ENCODE data around the gene VRTN.
"Not testable (repeated sequence)": the region's sequence is repeated elsewhere in the genome, so short reads cannot be mapped to it uniquely, and the experiment has no call there.

VRTN gene

DNA sequence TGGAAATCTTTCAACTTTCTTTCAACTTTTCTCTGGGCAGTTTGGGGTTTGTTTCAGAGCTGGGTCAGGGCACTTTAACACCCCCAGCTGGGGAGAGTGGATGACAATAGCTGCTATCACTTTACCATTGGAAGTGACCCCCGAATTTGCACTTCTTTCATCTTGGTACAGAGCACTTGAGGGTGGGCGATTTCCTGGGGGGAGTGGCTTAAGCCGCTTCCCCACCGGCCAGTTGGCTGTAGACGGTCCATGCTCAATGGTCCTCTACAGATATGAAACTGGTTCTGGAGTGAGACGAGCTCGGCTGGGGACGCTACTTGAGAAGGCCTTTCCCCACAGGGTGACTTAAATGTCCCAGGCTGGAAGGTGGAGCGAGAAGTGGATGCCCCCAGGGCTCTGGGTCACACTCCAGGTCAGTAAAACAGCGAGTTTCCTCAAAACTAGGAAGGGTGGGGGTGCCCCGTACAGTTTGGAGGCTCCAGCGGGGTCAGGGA is at the start of gene VRTN:
TSS of gene VRTN (plus strand) at position 231 of the 494 bp plus-strand sequence. CDS start 8,313 bp downstream, outside the sequence.
- no peak for DNase-seq

GRCh38 chr14:74299061-74299545 is 49.2 kb upstream of the VRTN start:
- DNase-seq = peak; percentile 25 to 48

DNA sequence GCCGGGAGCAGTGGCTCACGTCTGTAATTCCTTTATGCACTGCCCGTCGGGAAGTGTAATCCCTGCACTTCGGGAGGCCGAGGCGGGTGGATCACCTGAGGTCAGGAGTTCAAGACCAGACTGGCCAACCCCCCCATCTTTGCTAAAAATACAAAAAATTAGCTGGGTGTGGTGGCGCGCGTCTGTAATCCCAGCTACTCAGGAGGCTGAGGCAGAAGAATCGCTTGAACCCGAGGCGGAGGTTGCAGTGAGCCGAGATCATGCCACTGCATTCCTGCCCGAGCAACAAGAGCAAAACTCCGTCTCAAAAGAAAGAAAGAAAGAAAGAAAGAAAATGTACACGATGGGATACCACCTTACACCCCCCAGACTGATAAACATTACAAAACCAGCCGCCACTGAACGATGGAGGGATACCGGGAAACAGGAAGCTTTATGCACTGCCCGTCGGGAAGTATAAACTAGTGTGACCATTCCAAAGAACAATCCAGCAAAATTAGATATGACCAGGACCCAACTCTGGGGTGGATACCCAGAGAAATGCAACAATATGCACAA is 46.6 kb upstream of the VRTN start:
- DNase-seq = peak in 1 of 2 experiments; percentile 29

GRCh38 chr14:74302152-74302628 is 46.1 kb upstream of the VRTN start:
- DNase-seq = no peak

DNA sequence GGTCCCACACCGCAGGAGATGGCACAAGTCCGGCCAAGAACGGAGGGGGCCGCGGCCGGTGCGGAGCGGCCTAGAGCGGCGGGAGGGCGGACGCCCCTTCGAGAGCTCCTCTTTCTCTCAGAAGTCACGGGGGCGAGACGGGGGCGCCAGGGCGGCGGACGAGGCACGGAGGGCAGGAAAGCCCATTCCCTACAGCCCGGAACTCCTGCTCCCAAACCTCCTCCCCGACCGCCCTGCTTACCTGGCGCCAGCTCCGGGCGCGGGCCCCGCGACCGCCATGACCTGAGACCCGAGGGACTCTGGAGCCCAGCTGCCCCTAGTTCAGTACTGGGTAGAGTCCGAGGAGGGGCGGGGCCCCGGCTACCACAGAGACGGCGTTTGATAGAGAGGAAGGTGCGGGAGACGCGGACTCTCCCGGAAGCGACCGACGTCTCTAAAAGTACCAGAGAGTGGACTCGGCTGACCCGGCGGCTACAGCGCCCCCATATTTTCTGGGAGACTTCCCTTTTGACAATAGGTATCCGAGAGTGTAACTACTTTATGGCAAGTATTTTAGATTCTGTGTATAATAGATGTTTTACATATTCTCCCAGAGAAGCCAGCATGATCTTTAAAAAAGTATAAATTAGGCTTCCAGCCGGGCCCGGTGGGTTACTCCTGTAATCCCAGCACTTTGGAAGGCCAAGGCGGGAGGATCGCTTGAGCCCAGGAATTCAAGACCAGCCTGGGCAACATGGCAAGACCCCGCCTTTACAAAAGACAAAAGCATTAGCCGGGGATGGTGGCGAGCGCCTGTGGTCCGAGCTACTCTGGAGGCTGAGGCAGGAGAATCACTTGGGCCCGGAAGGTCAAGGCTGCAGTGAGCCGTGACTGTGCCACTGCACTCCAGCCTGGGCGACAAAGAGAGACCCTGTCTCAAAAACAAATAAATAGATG is 45.4 kb upstream of the VRTN start, which contains the start of gene ABCD4:
TSS of gene ABCD4 (minus strand) at position 301 of the 936 bp plus-strand sequence. CDS start at position 279, 22 bp downstream.
- peak; percentile 92 to 93 for DNase-seq

DNA sequence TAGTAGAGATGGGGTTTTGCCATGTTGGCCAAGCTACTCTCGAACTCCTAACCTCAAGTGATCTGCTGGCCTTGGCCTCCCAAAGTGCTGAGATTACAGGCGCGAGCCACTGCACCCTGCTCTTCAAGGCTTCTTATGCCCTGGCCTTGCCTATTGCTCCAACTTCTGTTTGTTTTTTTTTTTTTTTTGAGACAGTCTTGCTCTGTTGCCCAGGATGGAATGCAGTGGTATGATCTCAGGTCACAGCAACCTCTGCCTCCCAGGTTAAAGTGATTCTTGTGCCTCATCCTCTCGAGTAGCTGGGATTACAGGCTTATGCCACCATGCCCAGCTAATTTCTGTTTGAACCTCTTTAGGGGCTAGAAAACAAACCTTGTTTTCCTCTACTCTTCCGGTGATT is 39.6 kb upstream of the VRTN start:
- no peak for DNase-seq

- no peak for DNase-seq
These were observed 38.9 kb upstream of the VRTN start for GRCh38 chr14:74309125-74310022.

DNA sequence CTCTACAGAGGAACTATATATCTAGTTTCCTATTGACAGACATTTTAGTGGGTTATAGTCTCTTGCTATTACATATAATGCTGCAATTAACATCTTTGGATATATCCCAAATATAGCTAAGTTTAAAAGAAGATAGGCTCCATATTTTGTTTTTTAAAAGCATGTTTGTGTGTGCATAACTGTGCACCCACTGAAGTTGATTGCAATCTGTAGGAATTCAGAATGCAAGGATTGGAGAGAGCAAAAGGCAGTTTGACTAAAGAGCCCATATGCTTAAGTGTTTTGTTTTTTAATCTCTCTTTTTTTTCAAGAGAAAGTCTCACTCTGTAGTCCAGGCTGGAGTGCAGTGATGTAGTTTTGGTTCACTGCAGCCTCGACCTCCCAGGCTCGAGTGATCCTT is 36.1 kb upstream of the VRTN start:
- DNase-seq = no peak

DNA sequence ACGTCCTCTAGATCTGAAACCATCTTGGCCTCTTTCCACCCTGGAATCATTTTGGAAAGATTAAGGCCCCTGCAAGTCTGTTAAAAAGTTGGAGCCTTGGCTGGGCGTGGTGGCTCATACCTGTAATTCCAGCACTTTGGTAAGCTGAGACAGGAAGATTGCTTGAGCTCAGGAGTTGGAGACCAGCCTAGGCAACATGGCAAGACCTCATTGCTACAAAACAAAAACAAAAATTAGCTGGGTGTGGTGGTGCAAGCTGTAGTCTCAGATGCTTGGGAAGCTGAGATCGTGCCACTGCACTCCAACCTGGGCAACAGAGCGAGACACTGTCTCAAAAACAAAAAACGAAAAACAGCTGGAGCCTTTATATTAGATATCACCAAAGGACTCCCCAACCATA is 34.7 kb upstream of the VRTN start:
- no peak for DNase-seq

GRCh38 chr14:74314576-74314975 is 33.7 kb upstream of the VRTN start:
- no peak for DNase-seq

DNA sequence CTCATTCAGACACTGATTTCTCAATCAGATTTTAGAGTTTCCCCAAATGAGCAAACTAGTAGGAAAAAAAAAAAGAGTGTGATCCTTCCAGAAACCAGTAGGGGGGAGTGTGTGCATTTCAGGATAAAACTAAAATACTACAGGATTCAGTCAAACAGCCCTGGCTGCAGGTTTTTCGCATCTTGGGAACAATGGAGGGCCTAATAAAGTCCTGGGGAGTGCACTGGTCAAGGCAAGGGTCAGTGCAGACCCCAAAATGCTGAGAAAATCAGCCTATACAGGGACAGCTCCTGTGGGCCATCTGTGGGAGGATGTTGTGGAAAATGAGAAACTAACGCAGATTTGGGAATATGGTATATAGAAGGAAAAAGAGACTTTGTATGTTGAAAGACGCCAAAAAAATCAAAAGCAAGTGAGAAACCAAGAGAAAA is 23.3 kb upstream of the VRTN start:
- DNase-seq = no peak

DNA sequence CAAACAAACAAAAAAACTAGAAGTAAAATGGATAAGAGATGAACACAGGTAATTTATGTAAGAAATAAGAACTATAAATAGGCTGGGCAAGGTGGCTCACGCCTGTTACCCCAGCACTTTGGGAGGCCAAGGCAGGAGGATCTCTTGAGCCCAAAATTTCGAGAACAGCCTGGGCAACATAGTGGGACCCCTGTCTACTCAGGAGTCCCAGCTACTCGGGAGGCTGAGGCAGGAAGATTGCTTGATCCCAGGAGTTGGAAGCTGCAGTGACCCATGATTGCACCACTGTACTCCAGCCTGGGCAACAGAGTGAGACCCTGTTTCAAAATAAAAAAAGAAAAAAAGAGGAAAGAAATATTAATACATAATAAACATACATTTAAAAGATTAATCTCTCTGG is 22.8 kb upstream of the VRTN start:
- no peak for DNase-seq

- DNase-seq = no peak
These were observed 21.7 kb upstream of the VRTN start for GRCh38 chr14:74326369-74327152.

- DNase-seq = not testable (repeated sequence)
These were observed 18.2 kb upstream of the VRTN start for GRCh38 chr14:74329950-74330552.

- no peak for DNase-seq
These were observed 14.4 kb upstream of the VRTN start for GRCh38 chr14:74333909-74334308.

DNA sequence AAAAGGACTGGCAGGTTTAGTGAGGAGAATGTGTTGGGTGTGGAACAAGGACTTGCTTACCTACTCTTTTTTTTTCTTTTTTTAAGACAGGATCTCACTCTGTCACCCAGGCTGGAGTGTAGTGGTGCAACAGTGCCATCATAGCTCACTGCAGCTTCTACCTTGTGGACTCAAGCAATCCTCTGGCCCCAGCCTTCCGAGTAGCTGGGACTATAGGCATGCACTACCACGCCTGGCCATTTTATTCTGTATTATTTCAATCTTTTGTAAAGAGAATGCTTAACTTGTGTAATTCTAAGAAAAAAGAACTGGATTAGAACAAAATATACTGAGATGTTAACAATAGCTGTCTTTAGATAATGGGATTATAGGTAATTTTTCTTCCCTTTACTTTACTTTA is 1.9 kb upstream of the VRTN start:
- DNase-seq = no peak

DNA sequence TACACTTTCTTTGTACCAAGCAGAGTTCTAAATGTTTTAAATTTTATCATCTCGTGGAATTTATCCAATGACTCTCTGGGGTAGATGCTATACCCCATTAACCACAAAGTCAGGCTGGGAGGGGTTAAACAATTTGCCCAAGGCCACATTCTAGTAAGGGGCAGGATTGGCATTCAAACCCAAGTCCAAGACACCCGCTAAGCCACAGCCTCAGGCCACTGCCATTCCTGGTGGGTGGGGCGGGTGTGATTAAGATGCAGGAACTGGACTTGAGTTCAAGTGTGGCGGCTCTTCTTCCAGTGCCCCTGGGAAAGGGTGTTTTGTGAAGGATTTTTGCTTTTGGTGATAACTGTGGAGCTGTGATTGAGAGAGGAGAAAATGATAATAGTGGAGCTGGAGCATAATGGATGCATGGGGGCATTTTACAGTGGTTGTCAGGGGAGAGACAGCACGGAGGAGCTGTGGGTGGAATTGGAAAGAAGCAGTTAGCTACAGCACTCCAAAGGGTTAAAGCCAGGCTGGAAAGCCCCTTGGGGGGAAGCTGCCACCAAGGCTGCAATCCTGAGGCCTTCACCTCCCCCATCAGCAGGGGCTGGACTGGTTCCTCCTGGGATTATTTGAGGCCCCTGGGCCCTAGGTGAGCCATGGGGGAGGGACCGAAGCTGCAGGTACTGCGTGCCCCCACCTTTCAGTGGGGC is 1.0 kb upstream of the VRTN start:
- no peak for DNase-seq

GRCh38 chr14:74347795-74348100 is 523 bp upstream of the VRTN start:
- no peak for DNase-seq

GRCh38 chr14:74348735-74349463 is 628 bp downstream of the VRTN start:
- no peak for DNase-seq

GRCh38 chr14:74349757-74350156 is 1.5 kb downstream of the VRTN start:
- no peak for DNase-seq
